Measurements from ENCODE around the gene LKAAEAR1.

LKAAEAR1 gene

DNA sequence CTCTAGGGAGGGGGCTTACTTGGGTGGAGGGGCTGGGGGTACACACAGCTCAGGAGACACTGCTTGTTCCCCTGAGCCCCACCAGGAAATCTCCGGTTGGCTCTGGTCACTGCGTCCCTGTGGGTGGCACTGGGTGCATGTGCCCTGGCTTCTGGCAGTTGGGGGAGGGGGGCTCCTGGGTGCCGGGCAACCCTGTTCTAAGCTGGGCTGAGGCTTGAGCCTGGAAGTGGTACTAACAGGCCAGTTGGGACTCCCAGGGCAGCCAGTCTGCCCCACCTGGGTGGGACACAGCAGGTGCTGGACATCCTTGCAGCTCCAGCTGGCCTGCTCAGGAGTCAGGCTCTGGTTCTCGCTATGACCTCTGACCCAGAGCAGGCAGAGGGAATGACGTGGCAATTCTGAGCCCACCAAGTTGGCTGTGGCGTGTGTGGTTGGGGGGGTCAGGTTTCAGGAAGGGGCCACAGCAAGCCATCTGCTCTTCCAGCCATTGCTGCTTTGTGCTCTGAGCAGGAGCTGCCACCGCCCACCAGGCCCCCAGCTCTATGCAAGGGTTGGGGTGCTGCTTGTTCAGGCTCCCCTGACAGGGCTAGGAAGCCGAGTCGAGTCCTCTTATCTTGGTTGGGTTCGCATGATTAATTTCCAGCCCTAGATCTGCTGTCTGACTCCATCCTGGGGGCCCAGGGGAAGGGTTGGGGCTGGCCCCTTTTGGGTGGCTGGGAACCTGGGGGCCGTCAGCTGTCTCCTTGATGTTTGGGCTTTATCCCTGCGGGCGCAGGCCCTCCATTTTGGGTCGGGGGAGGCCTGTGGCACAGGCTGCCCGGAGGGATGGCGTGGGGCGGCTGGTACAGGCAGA, 47.6 kb downstream of the LKAAEAR1 start:
- Histone ChIP-seq H3K9me3 (ENCODE audit: control insufficient read depth, low read length) (no peaks in the 10 kb centered on the region), H3K27ac (no peak overlapping the region), H3K9ac (no peak overlapping the region), H2AFZ (no peak overlapping the region), H3K27me3 (ENCODE audit: control insufficient read depth, insufficient read depth, low read length) (no peaks in the 10 kb centered on the region), H3K4me3 (ENCODE audit: low read depth, low read length) (no peak overlapping the region), H3K4me2 (ENCODE audit: low read length) (no peak overlapping the region), H3K4me1 (peaks cover 4% of the 10 kb centered on the region), H3K36me3 (ENCODE audit: control insufficient read depth, insufficient read depth, low read length) (no peaks in the 10 kb centered on the region), H3K79me2 (no peaks in the 10 kb centered on the region)
- TF ChIP-seq CTCF (IDR thresholded peaks at IDR 0.05) = no peak

DNA sequence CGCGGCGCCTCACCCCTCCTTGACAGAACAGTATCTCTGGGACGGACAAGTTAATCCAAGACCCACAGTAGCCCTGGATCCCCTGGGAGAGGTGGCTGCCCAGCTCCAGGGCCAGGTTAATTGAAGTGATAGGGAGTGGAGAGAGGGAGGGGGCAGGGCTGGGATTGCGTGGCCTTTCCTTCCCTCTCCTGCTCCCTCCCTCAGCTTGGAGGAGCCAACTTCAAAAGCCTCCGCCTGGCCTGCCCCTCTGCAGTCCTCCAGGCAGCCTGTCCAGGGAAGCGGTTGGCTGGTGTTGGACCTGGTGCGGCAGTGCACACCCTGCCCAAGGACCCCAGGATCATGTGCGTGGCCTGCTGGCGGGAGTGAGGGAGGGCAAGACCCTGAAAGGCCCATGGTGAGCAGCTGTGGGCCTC, 48.3 kb downstream of the LKAAEAR1 start, which contains the start of gene C20orf204:
TSS of gene C20orf204 (plus strand) at position 250 of the 413 bp plus-strand sequence. CDS start at position 392, 142 bp downstream.
- TF ChIP-seq CTCF (IDR thresholded peaks at IDR 0.05) = no peak
- no peaks in the 10 kb centered on the region for H3K9me3 ChIP-seq (ENCODE audit: control insufficient read depth, low read length)
- no peaks in the 10 kb centered on the region for H3K79me2 ChIP-seq
- no peaks in the 10 kb centered on the region for H3K27me3 ChIP-seq (ENCODE audit: control insufficient read depth, insufficient read depth, low read length)
- H2AFZ ChIP-seq = no peak within 1 kb of the TSS
- no peaks in the 10 kb centered on the region for H3K36me3 ChIP-seq (ENCODE audit: control insufficient read depth, insufficient read depth, low read length)
- no peak within 1 kb of the TSS for H3K9ac ChIP-seq
- H3K27ac ChIP-seq = no peak within 1 kb of the TSS
- H3K4me1 ChIP-seq = peaks cover 4% of the 10 kb centered on the region
- H3K4me2 ChIP-seq (ENCODE audit: low read length) = no peak within 1 kb of the TSS
- H3K4me3 ChIP-seq (ENCODE audit: low read depth, low read length) = no peak within 1 kb of the TSS

GRCh38 chr20:64035066-64035932, 48.9 kb downstream of the LKAAEAR1 start:
- no peak for TF ChIP-seq CTCF (IDR thresholded peaks at IDR 0.05)

GRCh38 chr20:64033981-64034493, 50.2 kb downstream of the LKAAEAR1 start:
- H2AFZ ChIP-seq = no peak overlapping the region
- H3K79me2 ChIP-seq = no peaks in the 10 kb centered on the region
- no peak overlapping the region for H3K27ac ChIP-seq
- no peaks in the 10 kb centered on the region for H3K27me3 ChIP-seq (ENCODE audit: control insufficient read depth, insufficient read depth, low read length)
- no peaks in the 10 kb centered on the region for H3K4me1 ChIP-seq
- no peaks in the 10 kb centered on the region for H3K9me3 ChIP-seq (ENCODE audit: control insufficient read depth, low read length)
- no peaks in the 10 kb centered on the region for H3K36me3 ChIP-seq (ENCODE audit: control insufficient read depth, insufficient read depth, low read length)
- H3K9ac ChIP-seq = no peak overlapping the region
- no peak for TF ChIP-seq CTCF (IDR thresholded peaks at IDR 0.05)
- no peak overlapping the region for H3K4me2 ChIP-seq (ENCODE audit: low read length)
- no peak overlapping the region for H3K4me3 ChIP-seq (ENCODE audit: low read depth, low read length)

More at GRCh38 chr20:64035066-64035932, 48.9 kb downstream of the LKAAEAR1 start:
- H2AFZ ChIP-seq = no peak overlapping the region
- no peaks in the 10 kb centered on the region for H3K79me2 ChIP-seq
- peaks cover 4% of the 10 kb centered on the region for H3K4me1 ChIP-seq
- H3K4me2 ChIP-seq (ENCODE audit: low read length) = no peak overlapping the region
- no peaks in the 10 kb centered on the region for H3K27me3 ChIP-seq (ENCODE audit: control insufficient read depth, insufficient read depth, low read length)
- no peak overlapping the region for H3K27ac ChIP-seq
- H3K9me3 ChIP-seq (ENCODE audit: control insufficient read depth, low read length) = no peaks in the 10 kb centered on the region
- no peaks in the 10 kb centered on the region for H3K36me3 ChIP-seq (ENCODE audit: control insufficient read depth, insufficient read depth, low read length)
- H3K9ac ChIP-seq = no peak overlapping the region
- H3K4me3 ChIP-seq (ENCODE audit: low read depth, low read length) = no peak overlapping the region
